Putamen (tissue), 1 donor: ENCODE measurements around the gene OSBPL5.

Source experiments
- DNase-seq: peaks from one replicate; pipeline ENCODE4 v3.0.0-alpha.2; 2016; ENCODE audit warnings: low spot score

Gene OSBPL5

DNA sequence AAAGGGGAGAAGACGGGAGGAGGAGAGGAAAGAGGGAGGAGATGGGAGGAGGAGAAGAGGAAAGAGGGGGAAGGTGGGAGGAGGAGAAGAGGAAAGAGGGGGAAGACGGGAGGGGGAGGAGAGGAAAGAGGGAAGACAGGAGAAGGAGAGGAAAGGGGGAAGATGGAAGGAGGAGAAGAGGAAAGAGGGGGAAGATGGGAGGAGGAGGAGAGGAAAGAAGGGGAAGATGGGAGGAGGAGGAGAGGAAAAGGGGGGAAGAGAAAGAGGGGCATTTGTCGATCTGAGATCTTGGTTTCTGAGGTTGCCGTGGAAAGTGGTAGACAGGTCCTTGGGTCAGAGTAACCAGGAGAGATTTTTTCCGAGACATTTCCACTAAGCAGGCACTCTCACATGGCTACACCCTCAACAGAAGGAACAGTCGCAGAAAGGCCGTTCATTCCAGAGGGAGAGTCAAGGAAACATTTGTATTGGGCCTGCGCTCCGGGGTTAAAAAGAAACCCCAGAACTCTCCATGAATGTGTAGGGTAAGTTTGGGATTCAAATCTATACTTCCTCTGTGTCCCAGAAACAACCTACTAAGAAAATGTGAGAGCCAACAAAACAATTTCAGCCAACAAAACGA lies 68.1 kb downstream of the OSBPL5 start:
- no peak for DNase-seq

DNA sequence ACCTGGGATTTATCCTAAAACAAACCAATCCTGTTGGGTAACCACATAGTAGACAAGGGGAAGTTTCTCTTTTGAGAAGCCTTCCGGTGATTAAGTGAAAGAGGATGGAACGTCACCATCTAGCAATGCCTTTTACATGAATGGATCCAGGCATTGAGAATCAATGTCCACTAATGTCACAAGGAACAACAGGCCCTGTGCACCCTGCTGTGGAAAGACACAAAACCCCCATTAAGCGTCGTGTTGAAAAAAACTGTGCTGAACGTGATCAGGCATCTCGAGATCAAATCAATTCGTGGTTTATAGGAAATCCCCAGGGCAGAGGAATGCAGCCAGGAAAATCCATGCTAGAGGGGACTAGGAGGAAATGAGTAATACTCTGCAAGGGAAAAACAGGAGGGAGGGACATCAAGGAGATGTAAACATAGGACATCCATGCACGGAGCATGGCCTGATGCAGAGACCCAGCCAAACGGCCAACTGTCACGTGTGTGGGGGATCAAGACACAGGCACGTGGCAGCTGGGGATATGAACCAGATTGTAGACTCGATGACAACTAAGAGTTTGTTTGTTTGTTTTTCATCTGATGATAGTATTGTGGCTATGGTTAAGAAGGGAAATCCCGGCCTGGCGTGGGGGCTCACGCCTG lies 69.3 kb downstream of the OSBPL5 start:
- no peak for DNase-seq

DNA sequence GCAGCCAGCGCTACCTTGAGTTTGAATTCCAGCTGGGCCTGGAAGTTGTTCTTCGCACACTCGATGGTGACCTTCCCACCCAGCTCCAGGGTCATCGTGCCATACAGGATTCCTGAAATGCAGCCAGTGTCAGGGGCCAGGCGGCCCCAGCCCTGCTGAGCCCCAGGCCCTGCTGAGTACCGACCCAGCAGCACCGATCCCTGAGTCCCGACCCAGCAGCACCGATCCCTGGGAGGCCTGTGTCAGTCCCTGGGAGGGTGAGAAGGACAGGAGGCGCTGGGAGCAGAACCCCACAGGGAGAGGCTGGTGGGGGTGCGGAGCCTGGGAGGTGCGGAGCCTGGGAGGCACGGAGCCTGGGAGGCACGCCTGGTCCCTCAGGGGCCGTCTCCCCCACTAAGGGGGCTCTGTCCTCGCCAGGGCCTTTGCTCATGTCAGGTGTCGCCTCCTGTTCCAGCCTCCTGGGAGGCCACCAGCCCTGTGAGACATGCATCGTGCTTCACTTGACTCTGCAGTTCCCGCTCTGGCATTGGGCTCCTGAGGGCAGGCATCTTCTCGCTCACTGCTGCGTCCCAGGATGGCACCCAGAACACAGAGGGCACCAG lies 70.8 kb downstream of the OSBPL5 start:
- DNase-seq = no peak

DNA sequence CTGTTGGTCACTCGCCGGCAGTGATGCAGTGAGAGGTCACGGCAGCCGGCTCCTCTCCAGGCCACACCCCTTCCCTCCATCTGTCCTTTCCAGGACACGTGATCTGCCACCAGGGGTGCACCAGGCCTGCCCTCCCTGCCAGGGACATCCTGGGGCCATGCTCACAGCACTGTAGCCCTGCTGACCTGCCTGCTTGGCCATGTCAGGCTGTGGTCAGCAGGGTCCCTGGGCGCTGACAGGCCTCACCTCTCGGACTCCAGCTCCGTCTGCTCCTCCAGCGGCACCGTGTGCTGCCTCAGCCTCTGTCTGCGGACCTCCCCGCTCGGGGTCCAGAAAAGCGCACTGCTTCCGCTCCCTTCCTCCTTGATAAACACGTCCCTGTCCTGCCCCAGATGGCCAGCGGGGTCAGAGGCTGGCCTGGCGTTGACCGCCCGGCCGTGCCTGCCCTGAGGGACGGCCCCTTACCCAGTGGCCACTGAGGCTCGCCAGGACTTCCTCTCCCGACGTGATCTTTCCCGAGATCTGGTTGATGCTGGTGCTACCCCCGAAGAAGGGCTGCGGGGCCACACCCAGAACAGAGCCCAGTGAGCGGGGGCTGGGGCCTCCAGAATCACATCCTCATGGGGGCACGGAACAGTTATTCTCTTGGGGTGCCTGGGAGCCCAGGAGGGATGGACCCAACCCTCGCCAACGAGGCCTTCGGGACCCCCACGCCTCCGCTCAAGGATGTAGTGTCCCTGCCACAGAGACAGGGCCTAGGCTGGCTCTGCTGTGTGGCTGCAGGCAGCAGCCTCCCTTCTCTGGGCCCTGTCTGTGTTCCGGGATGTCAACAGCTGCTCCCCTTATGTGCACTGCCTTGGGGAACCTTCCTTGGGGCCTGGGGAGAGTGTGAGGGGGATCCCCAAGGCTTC lies 71.6 kb downstream of the OSBPL5 start:
- DNase-seq = no peak

GRCh38 chr11:3092603-3093141 lies 72.4 kb downstream of the OSBPL5 start:
- DNase-seq = no peak

GRCh38 chr11:3091846-3092602 lies 73.1 kb downstream of the OSBPL5 start:
- DNase-seq = peak; percentile 58

DNA sequence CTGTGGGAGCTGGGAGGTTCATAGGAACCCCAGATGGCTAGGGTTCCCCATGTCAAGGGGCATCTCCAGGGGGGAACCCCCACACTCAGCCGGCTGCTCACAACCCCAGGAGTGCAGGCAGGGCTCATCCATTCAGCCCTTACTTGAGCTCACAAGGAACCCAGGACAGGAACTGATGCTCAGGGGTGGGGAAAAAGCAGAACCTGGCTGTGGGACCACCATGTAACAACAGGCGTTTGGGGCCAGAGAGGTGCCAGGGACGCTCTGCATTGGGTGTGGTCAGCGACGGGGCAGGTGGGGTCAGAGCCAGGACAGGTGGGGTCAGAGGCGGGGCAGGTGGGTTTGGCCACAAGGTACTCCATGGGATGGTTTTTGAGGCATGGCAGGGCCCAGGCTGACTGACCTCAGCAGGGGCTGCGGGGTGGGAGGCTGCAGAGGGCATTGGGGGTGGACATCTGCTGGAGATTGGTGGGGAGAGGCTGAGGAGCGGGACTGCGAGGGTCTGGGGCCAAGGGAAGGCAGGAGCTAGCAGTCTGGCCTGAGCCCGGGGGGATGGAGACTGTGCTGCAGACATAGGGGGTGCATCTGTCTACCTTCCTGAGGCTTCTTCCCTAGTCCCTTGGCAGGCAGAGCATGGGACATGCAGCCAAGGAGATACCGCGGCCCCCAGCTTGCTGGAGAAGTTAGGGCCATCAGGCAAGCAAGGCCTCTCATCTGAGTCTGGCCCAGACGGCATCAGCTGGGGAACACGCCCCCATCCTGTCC lies 73.8 kb downstream of the OSBPL5 start:
- no peak for DNase-seq

DNA sequence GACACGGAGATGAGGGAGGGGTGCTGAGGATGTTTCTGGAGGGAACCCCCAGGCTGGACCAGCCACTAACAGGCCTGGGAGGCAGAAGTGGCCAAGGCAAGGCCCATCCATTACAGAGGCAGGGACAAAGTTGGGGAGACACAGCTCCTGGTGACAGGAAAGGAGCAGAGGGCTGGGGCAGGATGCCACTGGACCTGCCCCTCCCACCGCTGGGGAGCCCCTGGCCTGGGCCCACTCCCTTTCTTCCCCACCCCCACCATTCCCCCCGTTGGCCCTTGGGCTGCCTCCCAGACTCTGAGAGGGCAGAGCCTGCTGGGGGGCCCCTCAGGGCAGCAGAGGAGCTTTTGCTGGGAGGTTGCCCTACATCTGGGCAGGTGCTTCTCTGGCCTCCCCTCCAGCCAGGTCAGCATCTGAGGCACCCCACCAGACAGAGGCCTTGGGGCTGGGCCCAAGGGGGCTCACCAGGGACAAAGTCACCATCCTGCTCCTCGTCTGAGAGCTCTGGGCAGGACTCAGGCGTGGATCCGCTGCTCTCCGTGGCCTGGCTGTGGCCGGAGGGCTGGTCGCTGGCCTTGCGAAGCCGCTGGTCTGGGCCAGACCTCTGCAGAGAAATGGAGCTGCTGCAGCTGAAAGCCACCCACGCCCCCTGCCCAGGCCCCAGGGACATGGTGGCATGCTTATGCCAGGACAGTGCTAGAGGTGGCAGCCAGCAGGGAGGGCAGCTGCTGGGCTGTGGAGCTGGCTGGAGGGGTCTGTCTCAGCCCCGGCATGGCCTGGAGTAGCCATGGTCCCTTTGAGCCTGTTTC lies 74.8 kb downstream of the OSBPL5 start:
- DNase-seq = no peak

- no peak for DNase-seq
These were observed 75.7 kb downstream of the OSBPL5 start for GRCh38 chr11:3089236-3090061.

DNA sequence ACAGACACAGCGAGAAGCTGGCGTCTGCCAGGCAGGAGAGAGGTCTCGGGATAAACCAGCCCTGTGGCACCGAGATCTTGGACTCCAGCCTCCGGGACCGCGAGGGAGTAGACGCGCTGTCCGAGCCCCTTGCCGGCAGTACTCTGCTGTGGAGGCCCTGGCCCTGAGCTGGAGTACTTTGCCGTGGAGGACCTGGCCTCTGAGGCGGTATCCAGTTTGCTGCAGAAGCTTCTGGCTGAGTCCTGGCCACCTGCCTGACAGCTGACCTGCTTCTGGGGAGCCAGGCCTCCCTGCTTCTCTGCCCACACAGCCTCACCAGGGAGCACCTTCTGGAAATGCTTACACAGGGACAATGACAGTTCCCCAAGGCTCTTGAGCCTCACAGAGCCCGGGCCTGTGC lies 76.3 kb downstream of the OSBPL5 start:
- DNase-seq = no peak

- no peak for DNase-seq
These were observed 77.0 kb downstream of the OSBPL5 start for GRCh38 chr11:3087821-3088800.

DNA sequence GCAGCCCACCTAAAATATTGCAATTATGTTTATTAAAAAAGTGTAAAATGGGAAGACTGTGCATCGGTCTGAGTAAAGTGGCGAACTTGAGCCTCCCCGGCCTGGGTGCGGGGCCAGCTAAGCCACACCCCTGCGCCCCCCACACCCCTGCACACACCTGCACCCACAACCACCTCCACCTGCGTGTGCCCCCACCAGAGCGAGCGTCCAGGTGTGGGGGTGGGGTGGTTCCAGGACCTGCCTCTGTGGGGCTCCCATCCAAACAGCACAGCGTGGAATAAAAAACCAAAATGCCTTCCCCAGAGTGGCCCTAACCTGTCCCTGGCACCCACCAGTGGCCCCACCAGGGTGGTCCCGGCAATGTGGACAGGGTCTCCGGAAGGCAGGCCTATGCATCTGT lies 77.7 kb downstream of the OSBPL5 start:
- DNase-seq = no peak

GRCh38 chr11:3086671-3087150 lies 78.4 kb downstream of the OSBPL5 start:
- no peak for DNase-seq

DNA sequence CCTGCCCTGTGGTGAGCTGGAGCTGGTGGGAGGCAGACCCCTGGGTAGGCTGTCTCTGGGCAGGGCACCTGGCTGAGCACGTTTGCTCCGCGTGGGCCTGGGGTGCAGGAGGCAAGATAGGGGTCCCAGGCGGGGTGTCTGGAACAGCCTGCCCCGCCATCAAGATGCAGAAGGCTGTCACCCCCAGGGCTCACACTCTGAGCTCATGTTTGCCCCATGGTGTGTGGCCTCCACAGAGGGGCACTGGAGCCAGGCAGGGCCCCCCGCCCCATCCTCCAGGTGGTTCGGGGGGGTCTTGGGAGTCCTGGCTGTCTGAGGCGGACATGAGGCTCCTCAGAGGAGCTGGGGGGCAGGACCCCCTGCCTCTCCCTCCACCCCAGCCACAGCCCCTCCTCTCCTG lies 79.0 kb downstream of the OSBPL5 start:
- DNase-seq = no peak

- DNase-seq = no peak
These were observed 80.1 kb downstream of the OSBPL5 start for GRCh38 chr11:3085052-3085451.

GRCh38 chr11:3083321-3083720 lies 81.8 kb downstream of the OSBPL5 start:
- no peak for DNase-seq

GRCh38 chr11:3081386-3081751 lies 83.7 kb downstream of the OSBPL5 start:
- no peak for DNase-seq
